Measurements from ENCODE around the gene CYSTM1. TPM values are rescaled to one million over a fixed set of nuclear protein-coding genes. Genes with fewer than 3 reads are reported as not detected.

Gene CYSTM1
- total and polyA plus RNA-seq, 7 experiments from 2014 or later: 1.6 to 11.1 (median 3.5) TPM

DNA sequence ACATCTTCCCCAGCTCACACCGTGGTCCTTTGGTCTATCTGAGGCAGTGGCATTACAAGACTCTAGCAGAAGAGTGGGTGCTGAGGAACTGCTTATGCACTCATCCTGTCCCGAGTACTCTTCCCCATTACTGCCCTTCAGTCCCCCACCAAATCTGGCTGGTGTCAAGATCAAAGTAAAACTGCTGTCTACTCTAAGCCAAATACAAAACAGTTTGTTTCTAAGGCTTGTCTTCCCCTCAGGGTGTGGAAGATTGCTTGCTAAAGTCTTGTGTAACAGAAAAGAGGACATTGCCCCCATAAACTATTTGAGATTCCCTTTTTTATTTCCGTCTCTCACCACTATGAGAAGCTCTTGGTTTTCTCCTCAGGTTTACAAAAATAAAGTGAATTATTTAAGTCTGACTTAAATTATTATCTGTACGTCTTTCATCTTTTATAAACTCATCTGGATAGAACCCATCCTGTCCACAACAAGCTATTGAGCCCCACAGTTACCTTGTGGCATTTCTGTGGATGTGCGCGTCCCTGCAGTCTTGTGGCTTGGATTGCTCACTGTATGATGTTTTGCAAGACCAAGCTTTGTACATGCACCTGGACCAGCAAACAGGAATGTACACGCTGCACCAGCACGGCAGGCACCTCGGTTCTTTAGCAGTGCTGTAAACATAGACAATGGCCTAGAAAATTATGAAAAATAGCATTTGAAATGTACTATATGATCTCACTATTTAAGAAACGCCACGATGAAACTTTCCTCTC is 61.0 kb downstream of the CYSTM1 start:
- Mint-ChIP-seq H3K9me3 (no peaks in the 10 kb centered on the region), H3K4me1 (peaks cover 0 to 2% (median 0%) of the 10 kb centered on the region in 7 donors), H3K27me3 (peaks cover 0 to 5% (median 0%) of the 10 kb centered on the region in 5 donors), H3K4me3 (no peak overlapping the region), H3K36me3 (no peaks in the 10 kb centered on the region), H3K27ac (no peak overlapping the region)
- Histone ChIP-seq H3K27me3 (ENCODE audit: control insufficient read depth in 2 of 2, insufficient read depth in 2 of 2, low read length in 2 of 2) (no peaks in the 10 kb centered on the region), H3K4me3 (ENCODE audit: low read length) (no peak overlapping the region), H3K4me1 (ENCODE audit: control insufficient read depth in 2 of 2, insufficient read depth in 2 of 2, low read length in 2 of 2) (no peaks in the 10 kb centered on the region), H3K9me3 (ENCODE audit: control insufficient read depth in 2 of 3, low read length in 3 of 3) (no peaks in the 10 kb centered on the region), H3K27ac (ENCODE audit: low read depth, low read length) (no peak overlapping the region), H3K36me3 (ENCODE audit: control insufficient read depth in 2 of 3, insufficient read depth in 3 of 3, low read length in 3 of 3) (no peaks in the 10 kb centered on the region)
- intact Hi-C loops (cut with micrococcal nuclease): no loop called here
- ChIA-PET CTCF (interaction anchor here (0.7 kb wide), 1 partner anchor 115 kb away, joined by 3 read pairs; no protein-coding TSS in a partner anchor), POLR2A (interaction anchor here (0.6 kb wide), 1 partner anchor 33 kb away, joined by 3 read pairs; no protein-coding TSS in a partner anchor)
- ATAC-seq (no peak), DNase-seq (no peak)

GRCh38 chr5:140236891-140237598 is 62.1 kb downstream of the CYSTM1 start:
- Histone ChIP-seq H3K4me3 (ENCODE audit: low read length) (no peak overlapping the region), H3K27ac (ENCODE audit: low read depth, low read length) (no peak overlapping the region), H3K27me3 (ENCODE audit: control insufficient read depth in 2 of 2, insufficient read depth in 2 of 2, low read length in 2 of 2) (no peaks in the 10 kb centered on the region), H3K9me3 (ENCODE audit: control insufficient read depth in 2 of 3, low read length in 3 of 3) (no peaks in the 10 kb centered on the region), H3K36me3 (ENCODE audit: control insufficient read depth in 2 of 3, insufficient read depth in 3 of 3, low read length in 3 of 3) (no peaks in the 10 kb centered on the region), H3K4me1 (ENCODE audit: control insufficient read depth in 2 of 2, insufficient read depth in 2 of 2, low read length in 2 of 2) (no peaks in the 10 kb centered on the region)
- ChIA-PET CTCF (interaction anchor here (14.4 kb wide), 1 partner anchor 112 kb away, joined by 262 read pairs; the partner anchor contains the start of gene HBEGF), POLR2A (no interaction called here)
- ATAC-seq (no peak), DNase-seq (no peak)
- intact Hi-C loops (cut with micrococcal nuclease): no loop called here
- no peak overlapping the region for H3K27ac Mint-ChIP-seq
- H3K4me1 Mint-ChIP-seq: peaks cover 0 to 2% (median 0%) of the 10 kb centered on the region in 7 donors
- H3K36me3 Mint-ChIP-seq: no peaks in the 10 kb centered on the region
- H3K9me3 Mint-ChIP-seq: no peaks in the 10 kb centered on the region
- no peak overlapping the region for H3K4me3 Mint-ChIP-seq
- peaks cover 0 to 5% (median 0%) of the 10 kb centered on the region in 5 donors for H3K27me3 Mint-ChIP-seq

GRCh38 chr5:140238756-140239155 is 63.8 kb downstream of the CYSTM1 start:
- Mint-ChIP-seq H3K36me3 (no peaks in the 10 kb centered on the region), H3K27ac (no peak overlapping the region), H3K4me1 (peaks cover 0 to 2% (median 0%) of the 10 kb centered on the region in 7 donors), H3K4me3 (no peak overlapping the region), H3K27me3 (peaks cover 0 to under 1% (median 0%) of the 10 kb centered on the region in 5 donors), H3K9me3 (no peaks in the 10 kb centered on the region)
- DNase-seq: no peak
- no peaks in the 10 kb centered on the region for H3K9me3 ChIP-seq (ENCODE audit: control insufficient read depth in 2 of 3, low read length in 3 of 3)
- intact Hi-C loops (cut with micrococcal nuclease): no loop called here
- ChIA-PET POLR2A (no interaction called here), CTCF (interaction anchor here (0.9 to 14.4 kb wide), 3 partner anchors 16 to 120 kb away, joined by 4 to 262 read pairs (median 12); partner anchors contain the start of gene HBEGF)
- H3K4me1 ChIP-seq (ENCODE audit: control insufficient read depth in 2 of 2, insufficient read depth in 2 of 2, low read length in 2 of 2): no peaks in the 10 kb centered on the region
- no peak overlapping the region for H3K4me3 ChIP-seq (ENCODE audit: low read length)
- no peak overlapping the region for H3K27ac ChIP-seq (ENCODE audit: low read depth, low read length)
- H3K36me3 ChIP-seq (ENCODE audit: control insufficient read depth in 2 of 3, insufficient read depth in 3 of 3, low read length in 3 of 3): no peaks in the 10 kb centered on the region
- H3K27me3 ChIP-seq (ENCODE audit: control insufficient read depth in 2 of 2, insufficient read depth in 2 of 2, low read length in 2 of 2): no peaks in the 10 kb centered on the region
- no peak for ATAC-seq

DNA sequence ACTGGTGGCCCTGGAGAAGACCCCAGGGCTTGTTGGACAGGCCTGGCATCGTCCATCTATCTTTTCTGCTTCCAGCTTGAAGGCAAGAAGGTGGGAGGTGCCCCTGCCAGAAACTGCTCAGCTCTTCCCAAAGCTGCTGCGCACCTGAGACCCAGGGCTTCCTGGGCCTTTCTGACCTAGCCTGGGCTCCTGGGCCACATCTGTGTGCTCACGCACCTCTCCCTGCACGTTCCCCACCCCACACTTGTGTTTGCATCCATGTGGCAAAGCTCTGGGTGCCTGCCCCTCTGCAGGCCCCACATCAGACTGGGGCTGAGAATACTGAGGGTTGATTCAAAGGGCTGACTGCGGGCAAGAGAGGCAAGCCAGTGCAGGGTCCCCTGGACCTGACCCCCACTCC is 64.5 kb downstream of the CYSTM1 start:
- Histone ChIP-seq H3K27me3 (ENCODE audit: control insufficient read depth in 2 of 2, insufficient read depth in 2 of 2, low read length in 2 of 2) (no peaks in the 10 kb centered on the region), H3K36me3 (ENCODE audit: control insufficient read depth in 2 of 3, insufficient read depth in 3 of 3, low read length in 3 of 3) (no peaks in the 10 kb centered on the region), H3K4me3 (ENCODE audit: low read length) (no peak overlapping the region), H3K4me1 (ENCODE audit: control insufficient read depth in 2 of 2, insufficient read depth in 2 of 2, low read length in 2 of 2) (no peaks in the 10 kb centered on the region), H3K27ac (ENCODE audit: low read depth, low read length) (no peak overlapping the region), H3K9me3 (ENCODE audit: control insufficient read depth in 2 of 3, low read length in 3 of 3) (no peaks in the 10 kb centered on the region)
- Mint-ChIP-seq H3K4me3 (no peak overlapping the region), H3K27ac (no peak overlapping the region), H3K9me3 (no peaks in the 10 kb centered on the region), H3K4me1 (peaks cover 0 to 4% (median 2%) of the 10 kb centered on the region in 7 donors), H3K36me3 (peaks cover 0 to 1% (median 0%) of the 10 kb centered on the region in 5 donors), H3K27me3 (no peaks in the 10 kb centered on the region)
- ATAC-seq: no peak
- POLR2A ChIA-PET: no interaction called here
- CTCF ChIA-PET: interaction anchor here (0.9 to 14.4 kb wide), 6 partner anchors 12 to 119 kb away, joined by 3 to 262 read pairs (median 4); partner anchors contain the start of gene HBEGF
- no peak for DNase-seq
- intact Hi-C loops (cut with micrococcal nuclease): no loop called here

DNA sequence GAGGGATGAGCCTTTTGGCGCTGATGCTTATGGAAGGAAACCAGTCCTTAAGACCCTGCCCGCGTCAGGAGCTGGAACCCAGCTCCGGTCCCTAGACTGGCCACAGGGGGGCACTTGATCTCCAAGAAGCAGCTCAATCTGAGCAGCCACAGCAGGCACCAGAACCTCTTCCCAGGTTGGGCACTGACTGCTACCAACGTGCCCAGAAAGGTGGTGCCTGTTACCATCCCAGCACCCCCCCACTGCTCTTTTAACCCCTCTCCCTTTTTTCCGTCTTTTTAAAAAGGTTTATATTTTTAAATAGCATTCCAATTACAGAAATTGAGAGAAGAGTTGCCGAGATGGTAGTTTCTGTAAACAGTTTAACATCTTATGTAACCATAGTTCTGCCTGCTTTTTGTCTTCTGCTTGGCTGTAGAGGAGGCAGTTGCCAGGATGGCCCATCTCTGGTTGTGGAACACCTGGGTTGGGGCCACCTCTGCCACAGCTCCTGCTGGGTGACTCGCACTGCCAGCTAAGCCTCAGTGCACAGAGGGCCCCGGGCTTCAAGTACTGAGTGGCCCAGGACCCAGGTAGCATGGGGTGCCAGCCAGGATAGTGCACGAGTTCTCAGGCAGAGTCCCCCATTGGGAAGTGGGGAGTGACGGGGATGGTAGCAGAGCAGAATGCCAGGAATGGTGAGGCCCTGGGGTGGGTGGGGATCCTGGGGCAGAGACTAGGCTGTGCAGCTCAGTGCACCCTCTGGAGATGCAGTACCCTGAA is 65.1 kb downstream of the CYSTM1 start:
- Mint-ChIP-seq H3K27ac (peak overlapping the region in 1 of 9 donors; percentile 36), H3K36me3 (peaks cover 0 to 6% (median 0%) of the 10 kb centered on the region in 5 donors), H3K27me3 (no peaks in the 10 kb centered on the region), H3K9me3 (no peaks in the 10 kb centered on the region), H3K4me3 (no peak overlapping the region), H3K4me1 (peaks cover 0 to 11% (median 8%) of the 10 kb centered on the region in 7 donors)
- ChIA-PET POLR2A (no interaction called here), CTCF (interaction anchor here (0.6 to 14.4 kb wide), 8 partner anchors 8 to 482 kb away, joined by 3 to 262 read pairs (median 4); partner anchors contain the start of gene HBEGF)
- Histone ChIP-seq H3K4me3 (ENCODE audit: low read length) (no peak overlapping the region), H3K9me3 (ENCODE audit: control insufficient read depth in 2 of 3, low read length in 3 of 3) (no peaks in the 10 kb centered on the region), H3K27ac (ENCODE audit: low read depth, low read length) (no peak overlapping the region), H3K36me3 (ENCODE audit: control insufficient read depth in 2 of 3, insufficient read depth in 3 of 3, low read length in 3 of 3) (no peaks in the 10 kb centered on the region), H3K4me1 (ENCODE audit: control insufficient read depth in 2 of 2, insufficient read depth in 2 of 2, low read length in 2 of 2) (peaks cover 0 to 7% of the 10 kb centered on the region in 2 donors), H3K27me3 (ENCODE audit: control insufficient read depth in 2 of 2, insufficient read depth in 2 of 2, low read length in 2 of 2) (no peaks in the 10 kb centered on the region)
- intact Hi-C loops (cut with micrococcal nuclease): loop anchor here (1.0 to 5.0 kb wide), 4 partner anchors 111 to 482 kb away; partner anchors contain the start of gene TMCO6 (in 1 of the 2)
- DNase-seq: peak in 8 of 9 donors; percentile 32 to 63 (median 47)
- ATAC-seq: peak; percentile 65

Measured in naive thymus-derived CD4-positive, alpha-beta T cell (primary cell).